ENCODE data around the gene FCHSD2.

DNA sequence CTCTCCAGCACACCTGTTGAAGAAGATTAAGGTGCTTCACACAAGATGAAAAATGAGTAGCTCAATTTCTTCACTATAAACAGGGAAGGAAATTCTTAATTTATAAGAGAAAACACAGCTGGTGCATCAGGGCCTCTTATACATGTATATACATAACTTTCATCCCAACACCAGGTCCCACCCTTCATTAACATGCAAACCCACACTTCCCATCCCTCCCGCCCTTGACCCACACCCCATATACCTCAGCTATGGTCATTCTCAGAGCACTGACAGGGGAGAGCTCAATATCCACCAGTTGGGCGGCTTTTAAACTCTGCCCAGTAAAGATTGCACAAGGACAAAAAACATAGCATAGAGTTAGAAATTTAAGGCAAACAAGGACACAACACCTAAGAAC, 242.1 kb downstream of the FCHSD2 start:
- TF ChIP-seq POLR2AphosphoS5 (IDR thresholded peaks at IDR 0.05): no peak
- TF ChIP-seq, protein P1, sequence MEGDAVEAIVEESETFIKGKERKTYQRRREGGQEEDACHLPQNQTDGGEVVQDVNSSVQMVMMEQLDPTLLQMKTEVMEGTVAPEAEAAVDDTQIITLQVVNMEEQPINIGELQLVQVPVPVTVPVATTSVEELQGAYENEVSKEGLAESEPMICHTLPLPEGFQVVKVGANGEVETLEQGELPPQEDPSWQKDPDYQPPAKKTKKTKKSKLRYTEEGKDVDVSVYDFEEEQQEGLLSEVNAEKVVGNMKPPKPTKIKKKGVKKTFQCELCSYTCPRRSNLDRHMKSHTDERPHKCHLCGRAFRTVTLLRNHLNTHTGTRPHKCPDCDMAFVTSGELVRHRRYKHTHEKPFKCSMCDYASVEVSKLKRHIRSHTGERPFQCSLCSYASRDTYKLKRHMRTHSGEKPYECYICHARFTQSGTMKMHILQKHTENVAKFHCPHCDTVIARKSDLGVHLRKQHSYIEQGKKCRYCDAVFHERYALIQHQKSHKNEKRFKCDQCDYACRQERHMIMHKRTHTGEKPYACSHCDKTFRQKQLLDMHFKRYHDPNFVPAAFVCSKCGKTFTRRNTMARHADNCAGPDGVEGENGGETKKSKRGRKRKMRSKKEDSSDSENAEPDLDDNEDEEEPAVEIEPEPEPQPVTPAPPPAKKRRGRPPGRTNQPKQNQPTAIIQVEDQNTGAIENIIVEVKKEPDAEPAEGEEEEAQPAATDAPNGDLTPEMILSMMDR (IDR thresholded peaks at IDR 0.05): no peak
